H1 (cell line): Measurements from ENCODE around the gene RNF41. TPM values are rescaled to one million over a fixed set of nuclear protein-coding genes. Genes with fewer than 3 reads are reported as not detected.

Experiments used
- CEBPB ChIP-seq: IDR thresholded peaks from 2 replicates; pipeline ENCODE4 v1.6.1; 2012; ENCODE audit warnings: low read depth, low read length
- CREB1 ChIP-seq: IDR thresholded peaks from 2 replicates; pipeline ENCODE4 v1.6.1; 2012; ENCODE audit warnings: inconsistent platforms
- FOSL1 ChIP-seq: IDR thresholded peaks from 2 replicates; pipeline ENCODE4 v1.6.1; 2011; ENCODE audit warnings: mild to moderate bottlenecking, low read depth, low read length, moderate library complexity; ENCODE audit not compliant: insufficient read depth
- GABPA ChIP-seq: IDR thresholded peaks from 2 replicates; pipeline ENCODE4 v1.6.1; 2011; ENCODE audit warnings: mild to moderate bottlenecking, low read length, moderate library complexity, borderline replicate concordance; ENCODE audit not compliant: insufficient read depth
- MAFK ChIP-seq: IDR thresholded peaks from 2 replicates; pipeline ENCODE4 v1.6.1; 2012; ENCODE audit warnings: low read depth, mild to moderate bottlenecking, improper control_type of control experiment, low read length
- RXRA ChIP-seq: IDR thresholded peaks from 2 replicates; pipeline ENCODE4 v1.6.1; 2011; ENCODE audit warnings: low read depth, mild to moderate bottlenecking, low read length, moderate library complexity; ENCODE audit not compliant: insufficient read depth
- SAP30 ChIP-seq: fragments of 300-600 bp; sonication (generic); IDR thresholded peaks from 2 replicates; pipeline ENCODE4 v1.7.1; 2012; ENCODE audit warnings: low read length, moderate library complexity, mild to moderate bottlenecking, inconsistent platforms; ENCODE audit not compliant: insufficient read depth, insufficient replicate concordance
- SIRT6 ChIP-seq: IDR thresholded peaks from one replicate; pipeline ENCODE4 v1.7.1; 2012; ENCODE audit warnings: low read length, inconsistent platforms
- SP1 ChIP-seq: IDR thresholded peaks from 2 replicates; pipeline ENCODE4 v1.6.1; 2011; ENCODE audit warnings: low read depth, low read length
- SRF ChIP-seq: IDR thresholded peaks from 2 replicates; pipeline ENCODE4 v1.6.1; 2011; ENCODE audit warnings: mild to moderate bottlenecking, low read depth, low read length, moderate library complexity
- TBP ChIP-seq: IDR thresholded peaks from 2 replicates; pipeline ENCODE4 v1.6.1; 2011; ENCODE audit warnings: low read depth, low read length, improper control_type of control experiment
- YY1 ChIP-seq: IDR thresholded peaks from 2 replicates; pipeline ENCODE4 v1.6.1; 2011; ENCODE audit warnings: low read depth, mild to moderate bottlenecking, low read length
- polyA plus RNA-seq, 7 experiments: library from polyadenylated mRNA; depleted of rRNA in 3 of 7; stranded (reverse) in 5 of 7; unstranded in 2 of 7; fragments of >200 nt in 5 of 7; fragments of 200-250 nt in 2 of 7; gene quantifications; 1 replicate in 5 of 7; 2 replicates in 1 of 7; 4 replicates in 1 of 7; pipeline versions ENCODE4 v1.2.1 to v1.2.3, GENCODE V29; 2011 to 2013; ENCODE audit warnings: missing spikeins in 2 of 7, mixed read lengths in 2 of 7
- total RNA-seq: library from RNA; stranded (reverse); fragmentation: NEBNext Ultra II Directional; extraction: Animal tissue kit (Norgen Biotek cat#: 25700); gene quantifications from 2 replicates; pipeline ENCODE4 v1.2.1, GENCODE V29; 2021

RNF41 gene
- total and polyA plus RNA-seq, 2 of the 8 experiments (the other 6 are each of a cell fraction or from before 2014, with no cell fraction given), result 55.5 to 98.6 TPM

- TF ChIP-seq MAFK (no peak), GABPA (no peak), SRF (no peak), YY1 (no peak), CEBPB (no peak), CREB1 (no peak), SIRT6 (no peak), SP1 (no peak), SAP30 (no peak), FOSL1 (no peak), TBP (no peak), RXRA (no peak)
- TF ChIP-seq, all 59 proteins: peak for 0
These were observed 30.9 kb upstream of the RNF41 start (continued) for GRCh38 chr12:56252649-56253048.
